KOPT-K1 (cell line): ENCODE data around the gene IRF7.
"Not testable (repeated sequence)": the region's sequence is repeated elsewhere in the genome, so short reads cannot be mapped to it uniquely, and the experiment has no call there.

Source experiments
- H3K27ac ChIP-seq: fragments of 200-600 bp; sonication (generic); 2 replicates; pipeline ENCODE4 v1.5.1; 2016; ENCODE audit warnings: antibody characterized with exemption, mild to moderate bottlenecking, low read depth, low read length; ENCODE audit not compliant: poor library complexity, severe bottlenecking
- H3K36me3 ChIP-seq: fragments of 200-600 bp; sonication (generic); 2 replicates; pipeline ENCODE4 v1.5.1; 2017; ENCODE audit warnings: antibody characterized with exemption, mild to moderate bottlenecking, low read length, moderate library complexity; ENCODE audit not compliant: insufficient read depth
- H3K9me3 ChIP-seq: fragments of 200-600 bp; sonication (generic); 2 replicates; pipeline ENCODE4 v1.5.1; 2017; ENCODE audit warnings: antibody characterized with exemption, low read length, mild to moderate bottlenecking; ENCODE audit not compliant: insufficient read depth, poor library complexity, severe bottlenecking

The IRF7 gene

DNA sequence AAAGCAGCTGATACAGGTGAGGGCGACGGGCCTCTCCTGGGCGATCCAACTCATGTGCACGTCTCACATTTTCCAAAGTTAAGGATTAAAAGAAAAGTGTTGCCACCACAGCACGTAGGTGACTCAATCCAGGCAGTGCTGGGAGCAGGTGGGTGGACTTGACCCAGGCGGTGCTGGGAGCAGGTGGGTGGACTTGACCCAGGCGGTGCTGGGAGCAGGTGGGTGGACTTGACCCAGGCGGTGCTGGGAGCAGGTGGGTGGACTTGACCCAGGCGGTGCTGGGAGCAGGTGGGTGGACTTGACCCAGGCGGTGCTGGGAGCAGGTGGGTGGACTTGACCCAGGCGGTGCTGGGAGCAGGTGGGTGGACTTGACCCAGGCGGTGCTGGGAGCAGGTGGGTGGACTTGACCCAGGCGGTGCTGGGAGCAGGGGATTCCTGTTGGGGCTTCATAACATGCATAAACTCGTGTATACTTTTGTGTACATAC is 32.0 kb upstream of the IRF7 start:
- H3K9me3 ChIP-seq, H3K27ac ChIP-seq: not testable (repeated sequence)
- H3K36me3 ChIP-seq: peaks cover 73% of the 10 kb centered on the region

DNA sequence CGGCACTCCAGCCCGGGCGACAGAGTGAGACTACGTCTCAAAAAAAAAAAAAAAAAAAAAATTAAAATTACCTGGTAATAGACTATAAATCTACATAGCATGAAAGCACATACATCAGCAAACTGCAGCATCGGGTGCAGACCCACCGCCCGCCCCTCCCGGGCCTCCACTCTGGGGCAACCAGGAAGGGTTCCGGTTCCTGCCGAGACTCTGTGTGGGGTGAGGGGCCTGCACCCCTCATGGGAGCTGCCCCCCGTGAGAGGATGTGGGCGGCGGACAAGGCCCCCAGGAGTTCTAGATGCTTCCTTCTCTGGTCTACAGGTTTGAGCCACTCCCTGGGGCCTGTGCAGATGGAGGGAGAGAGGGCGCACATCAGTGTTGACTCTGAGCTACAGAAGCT is 30.5 kb upstream of the IRF7 start:
- H3K36me3 ChIP-seq: peaks cover 71% of the 10 kb centered on the region
- no peaks in the 10 kb centered on the region for H3K9me3 ChIP-seq
- no peak overlapping the region for H3K27ac ChIP-seq

DNA sequence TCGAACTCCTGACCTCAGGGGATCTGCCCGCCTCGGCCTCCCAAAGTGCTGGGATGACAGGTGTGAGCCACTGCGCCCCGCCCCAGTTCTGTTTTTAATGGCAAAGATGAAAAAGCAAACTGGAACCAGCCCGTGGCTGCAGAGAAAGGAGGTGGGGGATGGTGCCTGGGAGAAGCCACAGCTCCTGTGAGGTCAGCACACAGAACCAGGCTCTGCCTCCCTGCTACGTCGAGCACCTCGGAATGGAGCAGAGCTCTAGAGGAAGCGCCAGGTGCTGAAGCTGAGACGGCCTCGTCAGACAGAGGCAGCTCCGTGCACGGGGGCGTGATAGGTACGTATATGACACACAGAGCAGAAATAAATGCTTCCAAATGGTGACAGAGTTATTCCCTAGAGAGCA is 29.8 kb upstream of the IRF7 start:
- no peaks in the 10 kb centered on the region for H3K9me3 ChIP-seq
- peaks cover 65% of the 10 kb centered on the region for H3K36me3 ChIP-seq
- no peak overlapping the region for H3K27ac ChIP-seq

DNA sequence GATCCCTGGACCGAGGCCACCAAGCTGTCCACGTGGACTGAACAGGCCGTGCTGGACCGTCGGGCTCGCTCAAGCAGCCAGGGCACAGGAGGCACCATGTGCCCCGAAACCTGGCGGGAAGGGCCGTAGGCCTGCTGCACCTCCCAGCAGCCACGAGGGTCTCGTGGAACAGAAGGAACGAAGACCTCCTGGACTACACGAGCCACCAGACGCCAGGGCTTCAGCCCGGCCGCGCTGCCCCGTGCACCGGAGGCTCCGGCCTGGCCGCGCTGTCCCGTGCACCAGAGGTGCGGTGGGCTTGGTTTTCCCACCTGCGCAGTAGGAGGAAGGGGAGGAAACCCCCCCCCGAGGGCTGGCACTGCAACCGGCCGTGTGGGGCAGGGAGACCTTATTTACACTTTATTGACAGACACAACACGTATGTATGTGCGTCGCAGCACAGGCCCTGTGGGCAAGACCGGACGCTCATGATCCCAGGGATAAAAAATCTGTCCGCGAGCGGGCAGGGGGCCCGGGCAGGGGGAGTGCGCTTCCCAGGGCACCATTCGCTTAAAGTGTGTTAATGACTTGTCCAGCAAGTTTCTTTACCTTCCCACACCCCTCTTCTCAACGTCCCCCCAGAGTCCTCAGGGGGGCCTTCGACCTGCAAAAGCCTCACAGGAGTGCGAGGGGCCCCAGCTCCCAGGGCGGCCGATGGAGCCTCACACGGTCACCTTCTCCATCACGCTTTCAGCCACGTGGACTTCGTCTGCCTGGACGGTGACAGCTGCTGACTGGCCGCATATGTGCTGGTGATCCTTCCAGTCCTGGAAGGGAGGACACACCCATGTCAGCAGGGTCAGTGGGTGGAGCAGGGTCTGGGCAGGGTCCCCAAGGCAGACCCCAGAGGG is 28.3 kb upstream of the IRF7 start:
- Histone ChIP-seq H3K9me3 (no peaks in the 10 kb centered on the region), H3K36me3 (peaks cover 51% of the 10 kb centered on the region), H3K27ac (no peak overlapping the region)

DNA sequence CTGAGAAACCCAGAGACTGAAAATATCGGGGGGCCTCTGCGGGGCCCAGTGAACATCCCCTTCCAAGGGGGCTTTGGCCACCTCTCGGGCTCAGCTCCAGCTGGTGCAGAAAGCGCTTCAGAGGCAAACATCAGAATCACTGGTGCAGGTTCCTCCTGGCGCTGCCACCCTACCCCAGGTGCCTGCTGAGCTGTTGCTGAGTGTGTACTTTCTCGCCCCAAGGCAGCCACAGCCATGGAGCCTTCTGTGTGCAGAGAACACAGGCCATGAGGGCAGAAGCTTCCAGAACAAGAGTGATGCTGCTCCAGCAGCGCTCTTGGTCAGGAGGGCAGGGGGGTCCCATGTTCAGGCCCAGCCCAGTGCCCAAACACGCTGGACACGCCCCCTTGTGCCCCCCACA is 27.6 kb upstream of the IRF7 start:
- Histone ChIP-seq H3K9me3 (no peaks in the 10 kb centered on the region), H3K36me3 (peaks cover 48% of the 10 kb centered on the region; the same call in 1 of the 2 replicates), H3K27ac (no peak overlapping the region)

DNA sequence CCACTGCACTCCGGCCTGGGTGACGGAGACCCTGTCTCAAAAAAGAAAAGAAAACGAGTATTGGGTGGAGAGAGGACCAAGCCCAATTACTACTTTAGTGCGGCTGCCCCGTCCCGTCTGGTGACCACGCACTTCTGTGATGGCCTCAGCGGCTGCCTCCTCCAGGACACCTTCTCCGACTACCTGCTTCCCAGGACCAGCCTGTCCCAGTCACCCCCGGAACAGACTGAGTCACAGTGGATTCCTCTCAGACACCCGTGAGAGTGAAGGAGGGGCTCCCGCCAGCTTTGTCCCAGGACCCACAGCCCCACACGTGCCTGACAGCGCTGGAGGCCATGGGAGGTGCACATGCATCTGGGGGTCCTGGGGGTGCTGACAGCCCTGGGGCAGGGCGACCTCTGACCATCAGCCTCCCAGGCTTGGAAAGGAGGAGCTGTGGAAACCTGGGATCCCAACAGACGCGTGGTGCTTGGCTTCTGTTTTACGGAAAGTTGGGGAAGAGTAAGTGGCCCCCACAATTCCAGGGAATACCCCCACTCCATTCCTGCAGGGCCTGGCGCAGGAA is 26.1 kb upstream of the IRF7 start:
- H3K36me3 ChIP-seq: peaks cover 49% of the 10 kb centered on the region; the same call in 1 of the 2 replicates

DNA sequence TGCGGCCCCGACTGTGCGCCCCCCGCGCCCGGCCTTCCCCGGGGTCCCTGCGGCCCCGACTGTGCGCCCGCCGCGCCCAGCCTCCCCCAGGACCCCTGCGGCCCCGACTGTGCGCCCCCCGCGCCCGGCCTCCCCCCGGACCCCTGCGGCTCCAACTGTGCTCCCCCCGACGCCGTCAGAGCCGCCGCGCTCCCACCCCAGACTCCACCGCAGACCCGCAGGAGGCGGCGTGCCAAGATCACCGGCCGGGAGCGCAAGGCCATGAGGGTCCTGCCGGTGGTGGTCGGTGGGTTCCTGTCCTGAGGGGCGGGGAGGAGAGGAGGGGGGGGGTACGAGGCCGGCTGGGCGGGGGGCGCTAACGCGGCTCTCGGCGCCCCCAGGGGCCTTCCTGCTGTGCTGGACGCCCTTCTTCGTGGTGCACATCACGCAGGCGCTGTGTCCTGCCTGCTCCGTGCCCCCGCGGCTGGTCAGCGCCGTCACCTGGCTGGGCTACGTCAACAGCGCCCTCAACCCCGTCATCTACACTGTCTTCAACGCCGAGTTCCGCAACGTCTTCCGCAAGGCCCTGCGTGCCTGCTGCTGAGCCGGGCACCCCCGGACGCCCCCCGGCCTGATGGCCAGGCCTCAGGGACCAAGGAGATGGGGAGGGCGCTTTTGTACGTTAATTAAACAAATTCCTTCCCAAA is 24.4 kb upstream of the IRF7 start:
- Histone ChIP-seq H3K9me3 (no peaks in the 10 kb centered on the region), H3K36me3 (peaks cover 36% of the 10 kb centered on the region; the same call in 1 of the 2 replicates), H3K27ac (no peak overlapping the region)

More for the DNA sequence above, 26.1 kb upstream of the IRF7 start:
- no peak overlapping the region for H3K27ac ChIP-seq
- no peaks in the 10 kb centered on the region for H3K9me3 ChIP-seq

DNA sequence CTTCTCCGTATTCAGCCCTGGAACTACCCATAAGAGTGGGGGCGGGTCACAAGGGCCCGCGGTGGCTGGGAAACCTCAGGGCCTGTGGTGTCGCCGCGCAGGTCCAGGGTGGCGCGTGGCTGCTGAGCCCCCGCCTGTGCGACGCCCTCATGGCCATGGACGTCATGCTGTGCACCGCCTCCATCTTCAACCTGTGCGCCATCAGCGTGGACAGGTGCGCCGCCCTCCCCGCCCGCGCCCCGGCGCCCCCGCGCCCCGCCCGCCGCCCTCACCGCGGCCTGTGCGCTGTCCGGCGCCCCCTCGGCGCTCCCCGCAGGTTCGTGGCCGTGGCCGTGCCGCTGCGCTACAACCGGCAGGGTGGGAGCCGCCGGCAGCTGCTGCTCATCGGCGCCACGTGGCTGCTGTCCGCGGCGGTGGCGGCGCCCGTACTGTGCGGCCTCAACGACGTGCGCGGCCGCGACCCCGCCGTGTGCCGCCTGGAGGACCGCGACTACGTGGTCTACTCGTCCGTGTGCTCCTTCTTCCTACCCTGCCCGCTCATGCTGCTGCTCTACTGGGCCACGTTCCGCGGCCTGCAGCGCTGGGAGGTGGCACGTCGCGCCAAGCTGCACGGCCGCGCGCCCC is 23.7 kb upstream of the IRF7 start:
- Histone ChIP-seq H3K36me3 (peaks cover 33% of the 10 kb centered on the region; the same call in 1 of the 2 replicates), H3K27ac (no peak overlapping the region), H3K9me3 (no peaks in the 10 kb centered on the region)

DNA sequence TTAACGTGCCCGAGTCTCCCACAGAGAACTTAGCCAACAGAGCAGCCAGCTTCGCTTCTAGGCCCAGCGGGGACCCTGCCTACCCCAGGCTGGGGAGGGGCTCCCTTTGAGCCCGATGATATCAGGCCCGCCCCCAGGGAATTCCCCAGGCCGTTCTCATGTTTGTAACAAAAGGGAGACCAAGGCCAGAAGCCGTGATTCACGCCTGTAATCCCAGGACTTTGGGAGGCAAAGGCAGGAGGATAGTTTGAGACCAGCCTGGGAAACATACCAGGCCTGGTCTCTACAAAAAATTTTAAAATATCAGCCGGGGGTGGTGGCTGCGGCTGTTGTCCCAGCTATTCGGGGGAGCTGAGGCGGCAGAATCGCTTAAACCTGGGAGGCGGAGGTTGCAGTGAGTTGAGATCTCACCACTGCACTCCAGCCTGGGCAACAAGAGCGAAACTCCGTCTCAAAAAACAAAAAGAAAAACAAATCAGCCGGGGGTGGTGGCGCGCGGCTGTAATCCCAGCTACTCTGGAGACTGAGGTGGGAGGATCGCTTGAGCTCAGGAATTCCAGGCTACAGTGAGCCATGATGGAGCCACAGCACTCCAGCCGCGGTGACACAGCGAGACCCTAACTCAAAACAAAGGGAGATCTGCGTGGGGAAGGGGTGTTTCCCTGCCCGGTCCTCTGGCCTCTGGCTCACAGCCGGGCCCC is 23.0 kb upstream of the IRF7 start:
- H3K9me3 ChIP-seq: no peaks in the 10 kb centered on the region
- peaks cover 26% of the 10 kb centered on the region; the same call in 1 of the 2 replicates for H3K36me3 ChIP-seq
- H3K27ac ChIP-seq: no peak overlapping the region

DNA sequence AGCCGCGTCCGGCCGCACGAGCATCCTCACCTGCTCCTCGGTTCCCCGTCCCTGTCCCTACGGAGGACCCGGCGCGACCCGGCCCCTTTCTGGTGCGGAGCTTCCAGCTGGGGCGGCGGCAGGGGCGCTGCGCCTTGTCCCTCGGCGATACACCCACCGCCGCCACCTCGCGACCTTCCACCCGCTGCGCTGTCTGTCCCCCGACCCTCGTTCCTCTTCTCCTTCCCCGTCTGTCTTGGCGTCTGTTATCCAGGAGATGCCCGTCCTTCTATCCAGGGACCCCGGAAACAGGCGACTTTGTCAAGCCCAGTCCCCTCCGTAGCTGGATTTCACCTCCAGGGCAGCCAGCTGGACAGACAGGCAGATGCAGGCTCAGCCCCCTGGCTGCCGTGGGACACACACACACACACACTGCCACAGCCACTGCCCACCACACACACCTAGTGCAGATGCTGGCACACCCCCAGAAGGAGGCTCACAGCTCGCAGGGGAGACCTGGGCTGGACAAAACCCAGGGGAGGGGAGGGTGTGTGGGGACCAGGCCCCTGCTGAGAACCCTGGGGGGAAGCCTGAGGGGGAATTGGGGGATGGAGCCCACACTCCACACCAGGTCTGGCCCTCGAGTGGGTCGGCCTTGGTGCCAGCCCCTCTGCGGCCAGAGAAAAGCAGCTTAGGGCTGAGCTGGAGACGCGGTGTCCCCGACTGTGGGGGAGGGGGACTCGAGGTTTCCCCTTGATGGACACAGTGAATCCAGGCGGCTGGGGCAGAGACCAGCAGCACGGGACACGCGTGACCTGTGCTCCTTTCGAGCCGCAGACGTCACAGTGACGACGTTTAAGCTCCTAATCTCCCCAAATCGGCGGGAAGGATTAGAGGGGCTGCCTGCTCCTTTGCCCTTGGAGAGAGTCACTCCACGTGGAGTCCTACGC is 22.1 kb upstream of the IRF7 start:
- H3K36me3 ChIP-seq: peaks cover 21% of the 10 kb centered on the region; the same call in 1 of the 2 replicates
- H3K27ac ChIP-seq: no peak overlapping the region

DNA sequence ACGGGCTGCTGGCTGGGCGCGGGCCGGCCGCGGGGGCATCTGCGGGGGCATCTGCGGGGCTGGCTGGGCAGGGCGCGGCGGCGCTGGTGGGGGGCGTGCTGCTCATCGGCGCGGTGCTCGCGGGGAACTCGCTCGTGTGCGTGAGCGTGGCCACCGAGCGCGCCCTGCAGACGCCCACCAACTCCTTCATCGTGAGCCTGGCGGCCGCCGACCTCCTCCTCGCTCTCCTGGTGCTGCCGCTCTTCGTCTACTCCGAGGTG is 21.5 kb upstream of the IRF7 start:
- H3K9me3 ChIP-seq: no peaks in the 10 kb centered on the region
- no peak overlapping the region for H3K27ac ChIP-seq
- peaks cover 18% of the 10 kb centered on the region; the same call in 1 of the 2 replicates for H3K36me3 ChIP-seq

More for the DNA sequence above, 22.1 kb upstream of the IRF7 start:
- H3K9me3 ChIP-seq: no peaks in the 10 kb centered on the region

DNA sequence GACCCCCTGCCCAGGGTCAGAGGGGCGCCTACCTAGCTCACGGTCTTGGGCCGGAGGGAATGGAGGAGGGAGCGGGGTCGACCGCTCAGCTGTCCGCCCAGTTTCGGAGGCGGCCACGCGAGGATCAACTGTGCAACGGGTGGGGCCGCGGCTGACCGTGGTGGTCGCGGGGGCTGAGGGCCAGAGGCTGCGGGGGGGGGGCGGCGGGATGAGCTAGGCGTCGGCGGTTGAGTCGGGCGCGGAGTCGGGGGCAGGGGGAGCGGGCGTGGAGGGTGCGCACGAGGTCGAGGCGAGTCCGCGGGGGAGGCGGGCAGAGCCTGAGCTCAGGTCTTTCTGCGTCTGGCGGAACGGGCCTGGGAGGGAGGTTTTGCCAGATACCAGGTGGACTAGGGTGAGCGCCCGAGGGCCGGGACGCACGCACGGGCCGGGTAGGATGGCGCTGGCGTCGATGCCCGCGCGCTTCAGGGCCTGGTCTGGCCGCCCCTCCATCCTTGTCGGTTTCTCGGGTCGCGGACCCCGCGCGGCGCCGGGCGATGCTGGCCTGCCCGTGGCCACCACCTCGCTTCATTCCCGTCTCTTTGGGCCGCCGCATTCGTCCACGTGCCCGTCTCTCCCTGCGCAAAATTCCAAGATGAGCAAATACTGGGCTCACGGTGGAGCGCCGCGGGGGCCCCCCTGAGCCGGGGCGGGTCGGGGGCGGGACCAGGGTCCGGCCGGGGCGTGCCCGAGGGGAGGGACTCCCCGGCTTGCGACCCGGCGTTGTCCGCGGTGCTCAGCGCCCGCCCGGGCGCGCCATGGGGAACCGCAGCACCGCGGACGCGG is 21.0 kb upstream of the IRF7 start, which contains the start of gene DRD4:
TSS of gene DRD4 (plus strand) at position 759 of the 822 bp plus-strand sequence. CDS start at position 795, 36 bp downstream.
- Histone ChIP-seq H3K36me3 (peaks cover 17% of the 10 kb centered on the region), H3K9me3 (no peaks in the 10 kb centered on the region), H3K27ac (no peak within 1 kb of the TSS)

DNA sequence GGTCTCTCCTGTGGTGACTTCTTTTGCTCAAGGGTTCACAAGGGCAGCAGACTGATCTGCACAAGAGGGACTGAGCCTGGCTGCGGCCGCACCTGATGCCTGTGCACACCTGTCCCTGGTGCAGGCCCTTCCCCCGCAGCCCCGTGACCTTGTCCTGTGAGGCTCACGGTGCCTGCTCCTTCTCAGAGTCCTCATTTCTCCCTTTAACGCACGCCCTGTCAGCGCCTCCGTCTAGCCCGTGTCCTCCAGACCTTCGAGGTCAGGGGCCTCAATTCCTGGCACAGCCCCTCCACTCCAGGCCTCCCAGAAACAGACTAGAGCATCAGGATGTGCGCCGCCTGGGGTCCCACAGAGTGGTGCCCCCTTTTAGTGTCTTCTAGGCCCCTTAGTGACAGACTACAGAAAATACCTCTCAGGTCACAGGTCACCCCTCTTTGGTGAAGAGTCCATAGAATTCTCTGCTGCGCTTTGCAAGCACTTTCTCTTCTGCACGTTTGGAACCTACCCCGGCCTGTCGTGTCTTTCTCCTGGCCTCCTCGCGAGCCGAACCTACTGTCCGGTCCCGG is 20.3 kb upstream of the IRF7 start:
- no peaks in the 10 kb centered on the region for H3K9me3 ChIP-seq
- no peak overlapping the region for H3K27ac ChIP-seq
- peaks cover 14% of the 10 kb centered on the region for H3K36me3 ChIP-seq
